ENCODE data around the gene GPR108. TPM values are rescaled to one million over a fixed set of nuclear protein-coding genes. Genes with fewer than 3 reads are reported as not detected.
A peak's percentile ranks its signal among the peaks of the same experiment; 100 is the strongest.

Gene GPR108
- total and polyA plus RNA-seq, 2 of the 13 experiments (the other 11 are each of a cell fraction or from before 2014, with no cell fraction given): 36.4 to 63.0 TPM

GRCh38 chr19:6723108-6723618 is 14.2 kb downstream of the GPR108 start (continued):
- TF ChIP-seq TERF1 (CRISPR knock-in tag; IDR thresholded peaks at IDR 0.05) (no peak), DDIT3 (CRISPR knock-in tag; IDR thresholded peaks at IDR 0.05) (no peak), KLF6 (CRISPR knock-in tag; IDR thresholded peaks at IDR 0.05) (peak; percentile 83), ZNF124 (CRISPR knock-in tag; IDR thresholded peaks at IDR 0.05) (no peak), STAT5B (CRISPR knock-in tag; IDR thresholded peaks at IDR 0.05) (no peak; the same call in 1 of the 2 replicates), TEF (CRISPR knock-in tag; IDR thresholded peaks at IDR 0.05) (no peak), ZNF710 (CRISPR knock-in tag; IDR thresholded peaks at IDR 0.05; ENCODE audit: borderline replicate concordance) (peak; percentile 89; the same call in 1 of the 2 replicates), HOXA3 (CRISPR knock-in tag; IDR thresholded peaks at IDR 0.05) (peak; percentile 77), HOXD1 (CRISPR knock-in tag; IDR thresholded peaks at IDR 0.05) (0 out of 2 replicates have a peak, but pooled peaks have one; percentile 61), SIN3B (IDR thresholded peaks at IDR 0.05; ENCODE audit: low read length) (no peak), ZBTB1 (CRISPR knock-in tag; IDR thresholded peaks at IDR 0.05; ENCODE audit: borderline replicate concordance) (no peak), ZFP1 (CRISPR knock-in tag; IDR thresholded peaks at IDR 0.05) (no peak), ZNF570 (CRISPR knock-in tag; IDR thresholded peaks at IDR 0.05; ENCODE audit: borderline replicate concordance) (no peak), PRDM10 (CRISPR knock-in tag; IDR thresholded peaks at IDR 0.05; ENCODE audit: low read depth) (peak; percentile 90), EP300 (IDR thresholded peaks at IDR 0.05; ENCODE audit: low read depth in 2 of 2, low read length in 2 of 2) (peak; percentile 38 to 89; a peak in 3 of 4 replicates), EP300 (CRISPR knock-in tag; IDR thresholded peaks at IDR 0.05; ENCODE audit: borderline replicate concordance) (peak; percentile 90), TBP (CRISPR knock-in tag; IDR thresholded peaks at IDR 0.05) (no peak), LBX2 (CRISPR knock-in tag; IDR thresholded peaks at IDR 0.05; ENCODE audit: borderline replicate concordance) (no peak), MYPOP (CRISPR knock-in tag; IDR thresholded peaks at IDR 0.05) (peak; percentile 34; the same call in 1 of the 2 replicates), HMG20A (CRISPR knock-in tag; IDR thresholded peaks at IDR 0.05; ENCODE audit: borderline replicate concordance) (peak; percentile 74; the same call in 1 of the 2 replicates)
